GM10248 (cell line): Measurements from ENCODE around the gene SNORC.

ENCODE experiments used
- CTCF ChIA-PET: fragments of 300-600 bp; sonication (Branson Sonifier 250); formaldehyde crosslinking; extraction: SDS; loops from one replicate; lab custom pipeline; 2021; ENCODE audit warnings: antibody characterized with exemption; lab: Yijun Ruan, JAX
- POLR2A ChIA-PET: fragments of 350-650 bp; sonication (Branson Sonifier 250); formaldehyde crosslinking; extraction: SDS; loops from one replicate; lab custom pipeline; 2020; ENCODE audit warnings: antibody characterized with exemption; lab: Yijun Ruan, JAX
- DNase-seq: peaks from one replicate; pipeline ENCODE4 v3.0.0; 2012; ENCODE audit errors: extremely low spot score
- CTCF ChIP-seq: IDR thresholded peaks from 2 replicates; pipeline ENCODE4 v1.5.1; 2012; ENCODE audit warnings: mild to moderate bottlenecking, low read depth; ENCODE audit errors: extremely low read depth, missing control alignments, control extremely low read depth

Gene SNORC

GRCh38 chr2:232888099-232888836 is 18.2 kb downstream of the SNORC start:
- CTCF ChIA-PET, result no interaction called here

GRCh38 chr2:232888839-232889529 is 18.9 kb downstream of the SNORC start:
- POLR2A ChIA-PET, result no interaction called here
- DNase-seq, result no peak
- no peak for TF ChIP-seq CTCF
- CTCF ChIA-PET, result no interaction called here

More at GRCh38 chr2:232888099-232888836, 18.2 kb downstream of the SNORC start:
- no peak for TF ChIP-seq CTCF
- DNase-seq, result no peak
- POLR2A ChIA-PET, result no interaction called here

GRCh38 chr2:232889876-232890401 is 19.9 kb downstream of the SNORC start:
- ChIA-PET POLR2A (no interaction called here), CTCF (interaction anchor here (1.1 kb wide), 1 partner anchor 16 kb away, joined by 3 read pairs; no protein-coding TSS in a partner anchor)
- no peak for TF ChIP-seq CTCF
- DNase-seq, result no peak

GRCh38 chr2:232890536-232890895 is 20.5 kb downstream of the SNORC start:
- no peak for DNase-seq
- ChIA-PET POLR2A (no interaction called here), CTCF (interaction anchor here (1.1 to 1.2 kb wide), 2 partner anchors 8 to 16 kb away, joined by 3 read pairs; no protein-coding TSS in a partner anchor)
- no peak for TF ChIP-seq CTCF

- no peak for TF ChIP-seq CTCF
- ChIA-PET POLR2A (no interaction called here), CTCF (interaction anchor here (1.2 kb wide), 1 partner anchor 9 kb away, joined by 3 read pairs; no protein-coding TSS in a partner anchor)
- DNase-seq, result no peak
Observed at GRCh38 chr2:232890896-232891601, 21.0 kb downstream of the SNORC start.

- ChIA-PET CTCF (interaction anchor here (1.2 kb wide), 1 partner anchor 9 kb away, joined by 3 read pairs; no protein-coding TSS in a partner anchor), POLR2A (no interaction called here)
- DNase-seq, result no peak
- TF ChIP-seq CTCF, result no peak
Observed at GRCh38 chr2:232891621-232892071, 21.6 kb downstream of the SNORC start.
